ENCODE data around the gene DNAL4. TPM values are rescaled to one million over a fixed set of nuclear protein-coding genes. Genes with fewer than 3 reads are reported as not detected.

The DNAL4 gene
- total and polyA plus RNA-seq, 2 donors (not counting 3 experiments of a cell fraction or from before 2014, with no cell fraction given) = 12.9 to 22.7 TPM

GRCh38 chr22:38788846-38789245 lies 5.1 kb downstream of the DNAL4 start:
- peak overlapping the region; percentile 5 for H3K9ac ChIP-seq (replicated peaks; ENCODE audit: extremely low read depth, insufficient read depth, low read length)
- no peak for TF ChIP-seq GATA2 (IDR thresholded peaks at IDR 0.05; ENCODE audit: insufficient read depth, insufficient read length, low read depth, low read length)
- TF ChIP-seq POLR2AphosphoS5 (IDR thresholded peaks at IDR 0.05; ENCODE audit: insufficient read depth, low read depth, low read length) = no peak
- TF ChIP-seq CTCF (IDR thresholded peaks at IDR 0.05; ENCODE audit: extremely low read depth in 1 of 2, insufficient read depth in 1 of 2, low read depth in 1 of 2, low read length in 2 of 2) = no peak
- TF ChIP-seq POLR2A (IDR thresholded peaks at IDR 0.05; ENCODE audit: low read depth, low read length) = no peak
- TF ChIP-seq FOS (IDR thresholded peaks at IDR 0.05; ENCODE audit: borderline replicate concordance, insufficient read depth, low read length) = no peak
- TF ChIP-seq JUN (IDR thresholded peaks at IDR 0.05; ENCODE audit: borderline replicate concordance, insufficient read depth, insufficient read length, low read depth) = no peak
- no peak for TF ChIP-seq MYC (IDR thresholded peaks at IDR 0.05; ENCODE audit: low read depth, low read length)
- TF ChIP-seq EZH2 (IDR thresholded peaks at IDR 0.05; ENCODE audit: borderline replicate concordance, low read depth, low read length, severe bottlenecking) = no peak
- TF ChIP-seq, protein P1, sequence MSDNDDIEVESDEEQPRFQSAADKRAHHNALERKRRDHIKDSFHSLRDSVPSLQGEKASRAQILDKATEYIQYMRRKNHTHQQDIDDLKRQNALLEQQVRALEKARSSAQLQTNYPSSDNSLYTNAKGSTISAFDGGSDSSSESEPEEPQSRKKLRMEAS (IDR thresholded peaks at IDR 0.05; ENCODE audit: insufficient read depth, insufficient read length) = no peak
- no peaks in the 10 kb centered on the region for H3K79me2 ChIP-seq (ENCODE audit: control insufficient read depth, insufficient read depth, low read length)
- CTCF ChIA-PET = interaction anchor here (1.4 to 3.8 kb wide), 3 partner anchors 20 to 81 kb away, joined by 4 to 23 read pairs (median 4); no protein-coding TSS in a partner anchor
- no peaks in the 10 kb centered on the region for H3K27me3 ChIP-seq (ENCODE audit: control insufficient read depth in 2 of 2, insufficient read depth in 2 of 2, low read length in 2 of 2)
- no peaks in the 10 kb centered on the region for H3K9me1 ChIP-seq (replicated peaks; ENCODE audit: control insufficient read depth, extremely low read depth, insufficient read depth, low read length)
- POLR2A ChIA-PET = no interaction called here
- BruUV-seq (replicated peaks) = no TSS peak
- no peak overlapping the region for H3K4me2 ChIP-seq (ENCODE audit: insufficient read depth, low read length)
- FAIRE-seq (no peak), DNase-seq (ENCODE audit: low read depth, low spot score) (no peak)
- no peak overlapping the region for H2AFZ ChIP-seq (ENCODE audit: low read depth, low read length)
- peaks cover 0 to 3% of the 10 kb centered on the region in 2 experiments for H3K36me3 ChIP-seq (ENCODE audit: control insufficient read depth in 2 of 2, extremely low read depth in 1 of 2, insufficient read depth in 2 of 2, low read length in 2 of 2)
- no peaks in the 10 kb centered on the region for H3K9me3 ChIP-seq (replicated peaks; ENCODE audit: control insufficient read depth, insufficient read depth, low read length)
- H3K27ac ChIP-seq (ENCODE audit: insufficient read depth, low read depth, low read length) = peak overlapping the region; percentile 72
- dilution Hi-C loops (cut with MboI; ENCODE audit: extremely low pct_ligation_motif_present, low sequenced_read_pairs) (no loop called here), intact Hi-C loops (cut with micrococcal nuclease) (loop anchor here (1.0 kb wide), 1 partner anchor 34 kb away; the partner anchor contains the start of gene SUN2)
- peaks cover 20% of the 10 kb centered on the region for H3K4me1 ChIP-seq (ENCODE audit: control insufficient read depth, extremely low read depth, insufficient read depth, low read length)
- H3K4me3 ChIP-seq (replicated peaks in 1 of 3; ENCODE audit: insufficient read depth in 1 of 3, low read depth in 1 of 3, low read length in 3 of 3) = no peak overlapping the region
- H4K20me1 ChIP-seq (replicated peaks; ENCODE audit: control insufficient read depth, extremely low read depth, insufficient read depth, low read length) = no peaks in the 10 kb centered on the region
